Tibial artery (tissue), 4 donors: ENCODE measurements around the gene CMYA5.

Source experiments
- DNase-seq, 2 donors: peaks; one replicate each; pipeline ENCODE4 v3.0.0-alpha.2; 2019
- H3K27ac ChIP-seq, 2 donors: fragments of 200-600 bp; sonication (generic) in 1 of 2; 1 replicate in 1 of 2; 2 replicates in 1 of 2; pipeline ENCODE4 v1.5.1; 2018 to 2019; ENCODE audit warnings: mild to moderate bottlenecking in 1 of 2
- H3K27me3 ChIP-seq, 2 donors: fragments of 200-600 bp; sonication (generic) in 1 of 2; one replicate each; pipeline versions ENCODE4 v1.5.1 to v1.6.0; 2016 to 2019
- H3K36me3 ChIP-seq, 3 donors: fragments of 200-600 bp; sonication (generic) in 2 of 3; one replicate each; pipeline ENCODE4 v1.5.1; 2016 to 2019; ENCODE audit warnings: mild to moderate bottlenecking in 2 of 3
- H3K4me1 ChIP-seq, 4 donors: fragments of 200-600 bp; sonication (generic) in 2 of 4; 1 replicate in 3 of 4; 2 replicates in 1 of 4; pipeline ENCODE4 v1.5.1; 2016 to 2019
- H3K4me3 ChIP-seq, 2 donors: fragments of 200-600 bp; sonication (generic) in 1 of 2; 1 replicate in 1 of 2; 2 replicates in 1 of 2; pipeline ENCODE4 v1.5.1; 2018 to 2019; ENCODE audit warnings: mild to moderate bottlenecking in 2 of 2
- H3K9me3 ChIP-seq, 3 donors: fragments of 200-600 bp; sonication (generic) in 1 of 3; one replicate each; pipeline ENCODE4 v1.5.1; 2016 to 2019
- CTCF ChIP-seq, 2 experiments: fragments of 200-600 bp in 1 of 2; fragments of 450-650 bp in 1 of 2; IDR thresholded peaks; one replicate each; pipeline ENCODE4 v1.5.1; 2017 to 2019; ENCODE audit warnings: antibody characterized with exemption in 2 of 2, mild to moderate bottlenecking in 1 of 2, moderate library complexity in 1 of 2
- intact Hi-C: fragments of 100-400 bp; cut with DNase I; formaldehyde crosslinking; loops from one replicate; pipeline ENCODE4 v1.15.0; 2023; ENCODE audit warnings: low total_unique reads

The CMYA5 gene

GRCh38 chr5:79793304-79793703, 103.7 kb downstream of the CMYA5 start:
- intact Hi-C loops, result no loop called here
- no peak overlapping the region for H3K27ac ChIP-seq
- H3K4me3 ChIP-seq, result no peak overlapping the region
- H3K9me3 ChIP-seq, result no peaks in the 10 kb centered on the region
- H3K36me3 ChIP-seq, result peaks cover 0 to 17% (median 0%) of the 10 kb centered on the region in 3 donors
- H3K27me3 ChIP-seq, result no peaks in the 10 kb centered on the region
- DNase-seq, result no peak
- no peaks in the 10 kb centered on the region for H3K4me1 ChIP-seq
- TF ChIP-seq CTCF (IDR thresholded peaks at IDR 0.05), result no peak

- no peaks in the 10 kb centered on the region for H3K27me3 ChIP-seq
- DNase-seq, result no peak
- H3K36me3 ChIP-seq, result peaks cover 0 to 17% (median 0%) of the 10 kb centered on the region in 3 donors
- TF ChIP-seq CTCF (IDR thresholded peaks at IDR 0.05), result no peak
- no peaks in the 10 kb centered on the region for H3K9me3 ChIP-seq
- no peaks in the 10 kb centered on the region for H3K4me1 ChIP-seq
- no peak overlapping the region for H3K27ac ChIP-seq
- intact Hi-C loops, result no loop called here
- no peak overlapping the region for H3K4me3 ChIP-seq
These were observed 104.1 kb downstream of the CMYA5 start for GRCh38 chr5:79793722-79794121.

- intact Hi-C loops, result no loop called here
- TF ChIP-seq CTCF (IDR thresholded peaks at IDR 0.05), result no peak
- Histone ChIP-seq H3K4me1 (no peaks in the 10 kb centered on the region), H3K9me3 (no peaks in the 10 kb centered on the region), H3K27ac (no peak overlapping the region), H3K27me3 (no peaks in the 10 kb centered on the region), H3K36me3 (peaks cover 0 to 17% (median 0%) of the 10 kb centered on the region in 3 donors), H3K4me3 (no peak overlapping the region)
- DNase-seq, result no peak
These were observed 104.7 kb downstream of the CMYA5 start for GRCh38 chr5:79794347-79794746.

GRCh38 chr5:79795764-79796398, 106.2 kb downstream of the CMYA5 start:
- no peaks in the 10 kb centered on the region for H3K27me3 ChIP-seq
- H3K4me1 ChIP-seq, result no peaks in the 10 kb centered on the region
- no peak overlapping the region for H3K27ac ChIP-seq
- H3K4me3 ChIP-seq, result no peak overlapping the region
- DNase-seq, result no peak
- no peak for TF ChIP-seq CTCF (IDR thresholded peaks at IDR 0.05)
- no peaks in the 10 kb centered on the region for H3K9me3 ChIP-seq
- peaks cover 0 to 8% (median 0%) of the 10 kb centered on the region in 3 donors for H3K36me3 ChIP-seq
- intact Hi-C loops, result no loop called here

DNA sequence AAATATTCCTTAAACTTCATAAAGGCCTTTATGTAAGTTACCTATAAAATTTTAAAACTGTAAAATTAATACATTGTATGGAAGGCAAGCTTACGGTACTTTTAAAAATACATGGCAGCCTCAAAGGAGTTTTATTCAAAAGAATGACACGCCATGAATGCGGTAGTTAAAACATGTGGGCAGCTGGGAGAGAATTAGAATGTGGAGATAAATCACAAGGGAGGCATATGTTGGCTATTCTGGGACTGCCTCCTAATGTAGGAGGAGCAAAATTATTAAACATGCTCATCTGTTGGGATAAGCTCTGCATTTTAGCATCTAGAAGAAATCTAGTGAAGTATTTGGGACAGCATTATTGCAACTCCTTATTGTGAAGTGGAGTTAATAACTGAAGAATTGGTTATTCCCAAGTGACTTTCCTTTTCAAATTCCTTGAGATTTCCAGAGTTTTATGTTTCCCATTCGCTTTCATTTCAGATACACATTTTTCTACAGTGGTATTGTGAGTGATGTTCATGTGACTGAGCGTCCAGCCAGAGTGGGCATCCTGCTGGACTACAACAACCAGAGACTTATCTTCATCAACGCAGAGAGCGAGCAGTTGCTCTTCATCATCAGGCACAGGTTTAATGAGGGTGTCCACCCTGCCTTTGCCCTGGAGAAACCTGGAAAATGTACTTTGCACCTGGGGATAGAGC, 109.4 kb downstream of the CMYA5 start:
- Histone ChIP-seq H3K9me3 (no peaks in the 10 kb centered on the region), H3K27me3 (no peaks in the 10 kb centered on the region), H3K36me3 (peaks cover 0 to 12% (median 0%) of the 10 kb centered on the region in 3 donors), H3K4me3 (no peak overlapping the region), H3K27ac (no peak overlapping the region), H3K4me1 (no peaks in the 10 kb centered on the region)
- no peak for DNase-seq
- intact Hi-C loops, result no loop called here
- TF ChIP-seq CTCF (IDR thresholded peaks at IDR 0.05), result no peak
